HCT116 (cell line): ENCODE results near the gene PDC. TPM values are rescaled to one million over a fixed set of nuclear protein-coding genes. Genes with fewer than 3 reads are reported as not detected.

Source experiments
- ATAC-seq: fragments of 200-7000 bp; cut with Tn5 transposase; 2 replicates; pipeline ENCODE4 v1.9.1; 2020; ENCODE audit warnings: mild to moderate bottlenecking, moderate library complexity
- BruUV-seq: library from RNA; stranded (reverse); fragments of 400-500 nt; replicated peaks from 2 replicates; lab custom pipeline; 2021; lab: Mats Ljungman, UMichigan
- CTCF ChIA-PET: fragments of 300-600 bp; sonication (Branson Sonifier 250); formaldehyde crosslinking; loops from one replicate; lab custom pipeline; 2021; ENCODE audit warnings: antibody characterized with exemption; lab: Charles Lee
- POLR2A ChIA-PET: fragments of 300-600, 350-600 bp; sonication (Branson Sonifier 250); formaldehyde crosslinking; loops from one replicate; lab custom pipeline; 2021; ENCODE audit warnings: antibody characterized with exemption; lab: Charles Lee
- RAD21 ChIA-PET, 2 experiments: fragments of 300-600 bp; sonication (Branson Sonifier 250); formaldehyde crosslinking; loops; one replicate each; lab custom pipeline; 2023; ENCODE audit warnings: low total read pairs in 2 of 2; ENCODE audit not compliant: uncharacterized antibody in 2 of 2, unreplicated experiment in 2 of 2, low non-redundant PET in 1 of 2; lab: Charles Lee
- DNase-seq: peaks from one replicate; pipeline ENCODE4 v3.0.0-alpha.2; 2010; ENCODE audit warnings: low read depth, low spot score
- H2AFZ ChIP-seq: fragments of 200-600 bp; shearing (Covaris generic), sonication (generic); 2 replicates; pipeline ENCODE4 v1.6.1; 2017; ENCODE audit warnings: low read depth, mixed run types, mixed read lengths, antibody characterized with exemption, low read length; ENCODE audit not compliant: poor library complexity, severe bottlenecking
- H3K27ac ChIP-seq: 2 replicates; pipeline ENCODE4 v1.5.1; 2012; ENCODE audit warnings: low read depth, low read length
- H3K27me3 ChIP-seq: fragments of 200-600 bp; sonication (generic); 2 replicates; pipeline ENCODE4 v1.6.1; 2016; ENCODE audit warnings: mixed run types, low read length, mixed read lengths; ENCODE audit not compliant: insufficient read depth
- H3K36me3 ChIP-seq, 2 experiments: fragments of 200-500 bp in 1 of 2; fragments of 200-600 bp in 1 of 2; sonication (Bioruptor generic) in 1 of 2; sonication (generic) in 1 of 2; 2 replicates each; pipeline versions ENCODE4 v1.5.1 to v1.6.1; 2014 to 2016; ENCODE audit warnings: low read length in 2 of 2, inconsistent platforms in 1 of 2, mixed read lengths in 1 of 2, mixed run types in 1 of 2; ENCODE audit not compliant: insufficient read depth in 2 of 2, control insufficient read depth in 1 of 2
- H3K4me1 ChIP-seq, 2 experiments: fragments of 200-600 bp in 1 of 2; sonication (generic) in 1 of 2; 2 replicates each; pipeline versions ENCODE4 v1.5.1 to v1.6.1; 2012 to 2017; ENCODE audit warnings: low read length in 2 of 2, inconsistent platforms in 1 of 2, mild to moderate bottlenecking in 1 of 2, mixed read lengths in 1 of 2, mixed run types in 1 of 2, moderate library complexity in 1 of 2; ENCODE audit not compliant: insufficient read depth in 2 of 2, control insufficient read depth in 1 of 2
- H3K4me2 ChIP-seq: fragments of 200-600 bp; sonication (generic); 2 replicates; pipeline ENCODE4 v1.6.1; 2017; ENCODE audit warnings: mixed run types, low read length, mixed read lengths
- H3K4me3 ChIP-seq, 2 experiments: fragments of 200-600 bp in 1 of 2; sonication (generic) in 1 of 2; replicated peaks in 1 of 2; 2 replicates each; pipeline ENCODE4 v1.5.1; 2011 to 2016; ENCODE audit warnings: low read length in 2 of 2, control low read depth in 1 of 2, low read depth in 1 of 2, mild to moderate bottlenecking in 1 of 2, mixed read lengths in 1 of 2, mixed run types in 1 of 2
- H3K79me2 ChIP-seq: fragments of 200-600 bp; sonication (generic); 2 replicates; pipeline ENCODE4 v1.6.1; 2017; ENCODE audit warnings: mild to moderate bottlenecking, mixed run types, low read length, moderate library complexity, mixed read lengths; ENCODE audit not compliant: insufficient read depth
- H3K9ac ChIP-seq: fragments of 200-600 bp; sonication (generic); 2 replicates; pipeline ENCODE4 v1.6.1; 2016; ENCODE audit warnings: low read length, mixed read lengths
- H3K9me2 ChIP-seq: fragments of 200-600 bp; sonication (generic), shearing (Covaris generic); 2 replicates; pipeline ENCODE4 v1.6.1; 2017; ENCODE audit warnings: mixed run types, mild to moderate bottlenecking, moderate library complexity; ENCODE audit not compliant: insufficient read depth
- H3K9me3 ChIP-seq, 2 experiments: fragments of 200-500 bp in 1 of 2; fragments of 200-600 bp in 1 of 2; sonication (Bioruptor generic) in 1 of 2; sonication (generic) in 1 of 2; 2 replicates each; pipeline ENCODE4 v1.6.1; 2014 to 2017; ENCODE audit warnings: low read length in 2 of 2, mixed read lengths in 2 of 2, inconsistent platforms in 1 of 2, low read depth in 1 of 2, mild to moderate bottlenecking in 1 of 2, mixed run types in 1 of 2, moderate library complexity in 1 of 2; ENCODE audit not compliant: control insufficient read depth in 1 of 2, insufficient read depth in 1 of 2
- H4K20me1 ChIP-seq: fragments of 200-600 bp; sonication (generic), shearing (Covaris generic); 2 replicates; pipeline ENCODE4 v1.6.1; 2017; ENCODE audit warnings: mixed run types, mild to moderate bottlenecking, moderate library complexity; ENCODE audit not compliant: insufficient read depth
- ATF3 ChIP-seq: IDR thresholded peaks from 2 replicates; pipeline ENCODE4 v1.6.1; 2012
- CBX3 ChIP-seq: IDR thresholded peaks from 2 replicates; pipeline ENCODE4 v1.6.1; 2012; ENCODE audit warnings: low read depth
- CEBPB ChIP-seq: IDR thresholded peaks from 2 replicates; pipeline ENCODE4 v1.6.1; 2012; ENCODE audit warnings: low read depth
- ELF1 ChIP-seq: IDR thresholded peaks from 2 replicates; pipeline ENCODE4 v1.6.1; 2012; ENCODE audit warnings: low read depth, borderline replicate concordance
- EZH2phosphoT487 ChIP-seq: fragments of 200-600 bp; IDR thresholded peaks from 2 replicates; pipeline ENCODE4 v1.6.1; 2018; ENCODE audit warnings: antibody characterized with exemption, borderline replicate concordance
- JUND ChIP-seq: IDR thresholded peaks from 2 replicates; pipeline ENCODE4 v1.6.1; 2012
- MAX ChIP-seq: IDR thresholded peaks from 2 replicates; pipeline ENCODE4 v1.6.1; 2012
- POLR2A ChIP-seq: IDR thresholded peaks from 2 replicates; pipeline ENCODE4 v1.7.0; 2011; ENCODE audit warnings: borderline replicate concordance; ENCODE audit not compliant: insufficient read depth, insufficient read length; ENCODE audit errors: extremely low read depth
- SP1 ChIP-seq: IDR thresholded peaks from 2 replicates; pipeline ENCODE4 v1.6.1; 2012; ENCODE audit warnings: low read depth
- YY1 ChIP-seq: IDR thresholded peaks from 2 replicates; pipeline ENCODE4 v1.6.1; 2011; ENCODE audit warnings: low read length, low read depth, moderate library complexity, mild to moderate bottlenecking; ENCODE audit not compliant: insufficient replicate concordance; ENCODE audit errors: extremely low read depth
- ZFX ChIP-seq: fragments of 450-650 bp; IDR thresholded peaks from 2 replicates; pipeline ENCODE4 v1.6.1; 2017
- ZNF274 ChIP-seq: fragments of 200-500 bp; sonication (Bioruptor generic); IDR thresholded peaks from 2 replicates; pipeline ENCODE4 v1.6.1; 2014; ENCODE audit warnings: mild to moderate bottlenecking, low read depth, low read length, inconsistent platforms
- intact Hi-C: fragments of 100-400 bp; cut with micrococcal nuclease; formaldehyde crosslinking; loops from 2 replicates; pipeline ENCODE4 v1.10.0; 2022
- total RNA-seq: library from RNA; stranded (reverse); gene quantifications from one replicate; pipeline ENCODE4 v1.2.1, GENCODE V29; 2021; ENCODE audit not compliant: unreplicated experiment

PDC gene
- total RNA-seq, 1 experiment from 2014 or later: not detected

GRCh38 chr1:186496171-186496851, 35.4 kb upstream of the PDC start (continued):
- TF ChIP-seq YY1 (no peak), POLR2A (no peak), JUND (no peak), CBX3 (no peak), MAX (no peak)

GRCh38 chr1:186494832-186495271, 33.9 kb upstream of the PDC start:
- intact Hi-C loops: no loop called here
- Histone ChIP-seq H3K9me3 (no peaks in the 10 kb centered on the region), H3K27ac (no peak overlapping the region), H2AFZ (no peak overlapping the region), H3K79me2 (no peaks in the 10 kb centered on the region), H3K4me3 (no peak overlapping the region), H3K9me2 (no peaks in the 10 kb centered on the region), H3K9ac (no peak overlapping the region), H3K4me2 (no peak overlapping the region), H3K36me3 (no peaks in the 10 kb centered on the region), H3K27me3 (no peaks in the 10 kb centered on the region), H4K20me1 (no peaks in the 10 kb centered on the region), H3K4me1 (no peaks in the 10 kb centered on the region)
- TF ChIP-seq ZFX: no peak
- no peak for TF ChIP-seq EZH2phosphoT487
- no peak for TF ChIP-seq ELF1
- no peak for TF ChIP-seq ZNF274
- no peak for TF ChIP-seq CEBPB
- TF ChIP-seq SP1: no peak
- no peak for TF ChIP-seq ATF3
- no peak for ATAC-seq
- DNase-seq: no peak
- BruUV-seq: no TSS peak
- ChIA-PET CTCF (interaction anchor here (1.1 to 1.2 kb wide), 2 partner anchors 12 to 185 kb away, joined by 3 to 4 read pairs; partner anchors contain the start of gene PTGS2), POLR2A (no interaction called here), RAD21 (no interaction called here)
